GM12864 (cell line): ENCODE measurements around the gene DGKD.
A peak's percentile ranks its signal among the peaks of the same experiment; 100 is the strongest.

Experiments
- DNase-seq: peaks from one replicate; pipeline ENCODE4 v3.0.0-alpha.2; 2011; ENCODE audit warnings: low read depth
- H3K4me3 ChIP-seq: 2 replicates; pipeline ENCODE4 v1.5.1; 2011; ENCODE audit warnings: mild to moderate bottlenecking, low read depth, low read length, control low read depth
- CTCF ChIP-seq: IDR thresholded peaks from 2 replicates; pipeline ENCODE4 v1.5.1; 2011; ENCODE audit warnings: low read depth, mild to moderate bottlenecking, moderate library complexity, low read length, control low read depth, inconsistent platforms; ENCODE audit errors: missing control alignments

The DGKD gene

GRCh38 chr2:233457356-233457755 lies 103.1 kb downstream of the DGKD start:
- H3K4me3 ChIP-seq: no peak overlapping the region
- no peak for TF ChIP-seq CTCF
- no peak for DNase-seq

GRCh38 chr2:233458031-233458610 lies 103.8 kb downstream of the DGKD start:
- TF ChIP-seq CTCF: no peak
- H3K4me3 ChIP-seq: no peak overlapping the region
- no peak for DNase-seq

GRCh38 chr2:233458826-233459225 lies 104.5 kb downstream of the DGKD start:
- H3K4me3 ChIP-seq: no peak overlapping the region
- no peak for TF ChIP-seq CTCF
- no peak for DNase-seq

GRCh38 chr2:233459426-233459825 lies 105.1 kb downstream of the DGKD start:
- peak; percentile 8 for DNase-seq
- no peak for TF ChIP-seq CTCF
- H3K4me3 ChIP-seq: no peak overlapping the region

- TF ChIP-seq CTCF: no peak
- H3K4me3 ChIP-seq: no peak overlapping the region
- DNase-seq: no peak
Measured at GRCh38 chr2:233460726-233461441, 106.6 kb downstream of the DGKD start.

GRCh38 chr2:233461481-233461891 lies 107.2 kb downstream of the DGKD start:
- TF ChIP-seq CTCF: no peak
- no peak overlapping the region for H3K4me3 ChIP-seq
- no peak for DNase-seq

- no peak for DNase-seq
- H3K4me3 ChIP-seq: no peak overlapping the region
- no peak for TF ChIP-seq CTCF
Measured at GRCh38 chr2:233462202-233462785, 108.0 kb downstream of the DGKD start.
